ENCODE measurements around the gene CDC14C.

CDC14C gene

GRCh38 chr7:48976850-48977249 lies 52.5 kb downstream of the CDC14C start:
- DNase-seq, result no peak

All from activated T-cell treated with anti-CD3 and anti-CD28 coated beads, Interleukin-2, amount 50 U/mL, for 48 hours (primary cell).